Endodermal cell (in vitro differentiated cells): ENCODE measurements around the gene ADCY2. TPM values are rescaled to one million over a fixed set of nuclear protein-coding genes. Genes with fewer than 3 reads are reported as not detected.

Experiments used
- DNase-seq: peaks from one replicate; pipeline ENCODE4 v3.0.0-alpha.2; 2017
- H3K27ac ChIP-seq: 2 replicates; pipeline ENCODE4 v1.5.1; 2013; ENCODE audit warnings: mild to moderate bottlenecking, low read depth, low read length, moderate library complexity
- H3K27me3 ChIP-seq: 2 replicates; pipeline ENCODE4 v1.6.1; 2013; ENCODE audit warnings: mild to moderate bottlenecking, low read length, moderate library complexity; ENCODE audit not compliant: insufficient read depth, control insufficient read depth, poor library complexity, severe bottlenecking
- H3K36me3 ChIP-seq: 2 replicates; pipeline ENCODE4 v1.7.0; 2013; ENCODE audit warnings: mild to moderate bottlenecking, low read length, moderate library complexity; ENCODE audit not compliant: control insufficient read depth, insufficient read depth
- H3K4me1 ChIP-seq: one replicate; pipeline ENCODE4 v1.7.0; 2013; ENCODE audit warnings: low read length; ENCODE audit not compliant: control insufficient read depth, insufficient read depth
- H3K4me3 ChIP-seq: 2 replicates; pipeline ENCODE4 v1.5.1; 2013; ENCODE audit warnings: mild to moderate bottlenecking, low read length, moderate library complexity
- H3K9ac ChIP-seq: 2 replicates; pipeline ENCODE4 v1.6.1; 2013; ENCODE audit warnings: mild to moderate bottlenecking, low read length, moderate library complexity; ENCODE audit not compliant: poor library complexity, severe bottlenecking; ENCODE audit errors: extremely low read depth
- H3K9me3 ChIP-seq: 2 replicates; pipeline ENCODE4 v1.6.1; 2013; ENCODE audit warnings: mild to moderate bottlenecking, low read length, moderate library complexity; ENCODE audit not compliant: control insufficient read depth
- H3K27ac Mint-ChIP-seq: 2 replicates; pipeline ENCODE4 v1.8.0; 2020; ENCODE audit warnings: mixed read lengths
- H3K27me3 Mint-ChIP-seq: 2 replicates; pipeline ENCODE4 v1.8.0; 2021; ENCODE audit warnings: mild to moderate bottlenecking, mixed read lengths; ENCODE audit not compliant: insufficient read depth
- H3K36me3 Mint-ChIP-seq: 2 replicates; pipeline ENCODE4 v1.8.0; 2020; ENCODE audit warnings: low read depth, mixed read lengths
- H3K4me1 Mint-ChIP-seq: 2 replicates; pipeline ENCODE4 v1.8.0; 2020; ENCODE audit warnings: mixed read lengths
- H3K4me3 Mint-ChIP-seq: 2 replicates; pipeline ENCODE4 v1.8.0; 2020; ENCODE audit warnings: mild to moderate bottlenecking, moderate library complexity, mixed read lengths
- H3K9me3 Mint-ChIP-seq: 2 replicates; pipeline ENCODE4 v1.8.0; 2020; ENCODE audit warnings: mild to moderate bottlenecking, mixed read lengths
- WGBS, 2 experiments: methylation state at CpG; one replicate each; pipeline versions ENCODE4 v1.1.5 to v1.1.7; 2013; ENCODE audit warnings: missing lambda C conversion rate in 2 of 2, mixed read lengths in 1 of 2; ENCODE audit not compliant: insufficient coverage in 1 of 2, insufficient read length in 1 of 2; 5-methylcytosine and 5-hydroxymethylcytosine counted together
- total RNA-seq, 2 donors: library from RNA; stranded (reverse); fragmentation: NEBNext Ultra II Directional in 1 of 2; extraction: Animal tissue kit (Norgen Biotek cat#: 25700) in 1 of 2; gene quantifications; 2 replicates in 1 of 2; 3 replicates in 1 of 2; pipeline ENCODE4 v1.2.1, GENCODE V29; 2021
- TF ChIP-seq, protein P1 (sequence below): fragments of 200-600 bp; sonication (generic); conservative IDR thresholded peaks from 2 replicates; pipeline ENCODE4 v1.5.0; 2021; ENCODE audit warnings: antibody characterized with exemption, mild to moderate bottlenecking

Gene ADCY2
- total RNA-seq, 2 donors from 2014 or later, result 61.5 to 63.2 TPM

DNA sequence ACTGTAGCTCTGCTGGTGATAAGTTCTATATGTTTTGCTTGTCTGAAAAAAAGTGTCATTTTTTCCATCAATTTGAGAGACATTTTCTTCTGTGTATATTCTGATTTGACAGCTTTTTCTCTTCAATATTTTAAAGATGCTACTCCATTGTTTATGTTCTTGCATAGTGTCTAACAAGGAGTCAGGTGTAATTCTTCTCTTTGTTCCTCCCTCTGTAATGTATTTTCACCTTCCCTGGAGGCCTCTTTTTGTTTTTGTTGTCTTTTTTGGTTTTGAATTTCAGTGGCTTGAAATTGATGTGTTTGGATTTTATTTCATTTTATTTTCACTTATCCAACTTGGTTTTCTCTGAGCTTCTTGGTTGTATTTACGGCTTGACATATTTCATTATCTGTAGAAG, 75.8 kb downstream of the ADCY2 start:
- H3K4me3 Mint-ChIP-seq, result no peak overlapping the region
- peaks cover 24% of the 10 kb centered on the region for H3K4me1 Mint-ChIP-seq
- peaks cover 9% of the 10 kb centered on the region for H3K36me3 Mint-ChIP-seq
- no peaks in the 10 kb centered on the region for H3K4me1 ChIP-seq
- no peak overlapping the region for H3K9ac ChIP-seq
- no peak for DNase-seq
- no peaks in the 10 kb centered on the region for H3K27me3 Mint-ChIP-seq
- H3K36me3 ChIP-seq, result no peaks in the 10 kb centered on the region
- TF ChIP-seq, protein P1, sequence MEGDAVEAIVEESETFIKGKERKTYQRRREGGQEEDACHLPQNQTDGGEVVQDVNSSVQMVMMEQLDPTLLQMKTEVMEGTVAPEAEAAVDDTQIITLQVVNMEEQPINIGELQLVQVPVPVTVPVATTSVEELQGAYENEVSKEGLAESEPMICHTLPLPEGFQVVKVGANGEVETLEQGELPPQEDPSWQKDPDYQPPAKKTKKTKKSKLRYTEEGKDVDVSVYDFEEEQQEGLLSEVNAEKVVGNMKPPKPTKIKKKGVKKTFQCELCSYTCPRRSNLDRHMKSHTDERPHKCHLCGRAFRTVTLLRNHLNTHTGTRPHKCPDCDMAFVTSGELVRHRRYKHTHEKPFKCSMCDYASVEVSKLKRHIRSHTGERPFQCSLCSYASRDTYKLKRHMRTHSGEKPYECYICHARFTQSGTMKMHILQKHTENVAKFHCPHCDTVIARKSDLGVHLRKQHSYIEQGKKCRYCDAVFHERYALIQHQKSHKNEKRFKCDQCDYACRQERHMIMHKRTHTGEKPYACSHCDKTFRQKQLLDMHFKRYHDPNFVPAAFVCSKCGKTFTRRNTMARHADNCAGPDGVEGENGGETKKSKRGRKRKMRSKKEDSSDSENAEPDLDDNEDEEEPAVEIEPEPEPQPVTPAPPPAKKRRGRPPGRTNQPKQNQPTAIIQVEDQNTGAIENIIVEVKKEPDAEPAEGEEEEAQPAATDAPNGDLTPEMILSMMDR, result no peak
- WGBS, 2 experiments, result 100% methylated on average over 1 of the region's 1 CpG; no CpG with 5 or more reads in 1 of the 2 experiments
- no peaks in the 10 kb centered on the region for H3K27me3 ChIP-seq
- H3K9me3 Mint-ChIP-seq, result peaks cover 14% of the 10 kb centered on the region
- no peak overlapping the region for H3K27ac ChIP-seq
- no peak overlapping the region for H3K4me3 ChIP-seq
- no peak overlapping the region for H3K27ac Mint-ChIP-seq
- H3K9me3 ChIP-seq, result peaks cover 16% of the 10 kb centered on the region

DNA sequence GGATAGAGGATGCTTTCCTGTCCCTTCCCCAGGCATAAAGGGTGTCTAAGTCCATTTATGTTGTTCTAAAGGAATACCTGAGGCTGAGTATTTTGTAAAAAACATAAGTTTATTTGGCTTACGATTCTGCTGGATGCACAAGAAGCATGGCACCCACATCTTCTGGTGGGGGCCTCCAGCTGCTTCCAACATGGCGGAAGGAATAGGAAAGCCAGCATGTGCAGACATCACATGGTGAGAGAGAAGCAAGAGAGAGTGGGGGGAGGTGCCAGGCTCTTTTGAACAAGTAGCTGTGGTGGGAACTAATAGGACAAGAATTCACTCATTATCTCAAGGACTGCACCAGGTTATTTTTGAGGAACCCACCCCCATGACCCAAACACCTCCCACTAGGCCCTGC, 77.2 kb downstream of the ADCY2 start:
- no peak for DNase-seq
- TF ChIP-seq, protein P1, result no peak
- peaks cover 17% of the 10 kb centered on the region for H3K4me1 Mint-ChIP-seq
- H3K27ac Mint-ChIP-seq, result no peak overlapping the region
- 84 to 93% methylated on average over 2 of the region's 2 CpGs for WGBS, 2 experiments
- H3K36me3 Mint-ChIP-seq, result peaks cover 9% of the 10 kb centered on the region
- no peak overlapping the region for H3K4me3 ChIP-seq
- H3K4me1 ChIP-seq, result no peaks in the 10 kb centered on the region
- peaks cover 14% of the 10 kb centered on the region for H3K9me3 Mint-ChIP-seq
- H3K36me3 ChIP-seq, result no peaks in the 10 kb centered on the region
- no peak overlapping the region for H3K9ac ChIP-seq
- no peak overlapping the region for H3K27ac ChIP-seq
- peaks cover 16% of the 10 kb centered on the region for H3K9me3 ChIP-seq
- H3K27me3 Mint-ChIP-seq, result no peaks in the 10 kb centered on the region
- H3K27me3 ChIP-seq, result no peaks in the 10 kb centered on the region
- H3K4me3 Mint-ChIP-seq, result no peak overlapping the region

DNA sequence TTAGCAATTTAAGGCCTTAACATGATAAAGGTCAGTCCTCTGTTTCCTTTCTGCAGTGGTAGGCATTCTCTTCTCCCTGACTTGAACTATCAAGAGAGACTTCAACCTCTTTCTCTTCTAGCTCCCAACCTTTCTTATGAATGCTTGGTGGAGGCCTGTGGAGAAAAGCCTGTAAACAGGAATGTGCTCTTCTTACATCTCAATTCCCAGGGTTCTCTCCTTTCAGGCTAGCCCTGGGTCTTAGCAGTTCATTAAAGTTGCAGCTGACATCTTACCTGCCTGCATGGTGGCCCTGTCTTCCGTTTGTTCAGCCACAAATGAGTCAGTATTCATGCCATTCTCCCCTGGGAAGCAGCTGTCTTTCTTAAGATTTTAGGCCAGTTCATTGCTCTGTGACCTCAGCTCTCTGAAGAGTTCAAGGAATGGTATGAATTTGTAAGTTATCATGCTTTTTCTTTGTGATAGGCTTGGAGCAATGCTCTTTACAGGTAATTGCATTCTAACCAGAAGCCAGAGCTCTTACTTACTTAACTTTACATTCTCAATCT, 77.8 kb downstream of the ADCY2 start:
- no peak overlapping the region for H3K27ac ChIP-seq
- no peaks in the 10 kb centered on the region for H3K4me1 ChIP-seq
- H3K27me3 ChIP-seq, result no peaks in the 10 kb centered on the region
- Mint-ChIP-seq H3K4me1 (peaks cover 17% of the 10 kb centered on the region), H3K9me3 (peaks cover 14% of the 10 kb centered on the region), H3K4me3 (no peak overlapping the region), H3K36me3 (peaks cover 9% of the 10 kb centered on the region), H3K27me3 (no peaks in the 10 kb centered on the region), H3K27ac (no peak overlapping the region)
- TF ChIP-seq, protein P1, result no peak
- no peak overlapping the region for H3K9ac ChIP-seq
- WGBS, 2 experiments, result 33 to 45% methylated on average over 1 of the region's 1 CpG
- peaks cover 16% of the 10 kb centered on the region for H3K9me3 ChIP-seq
- no peak overlapping the region for H3K4me3 ChIP-seq
- no peaks in the 10 kb centered on the region for H3K36me3 ChIP-seq
- peak; percentile 85 for DNase-seq
